ENCODE results near the gene MEGF6. TPM values are rescaled to one million over a fixed set of nuclear protein-coding genes. Genes with fewer than 3 reads are reported as not detected.

Gene MEGF6
- total RNA-seq, 4 donors from 2014 or later: 66.7 to 120 (median 74.5) TPM

DNA sequence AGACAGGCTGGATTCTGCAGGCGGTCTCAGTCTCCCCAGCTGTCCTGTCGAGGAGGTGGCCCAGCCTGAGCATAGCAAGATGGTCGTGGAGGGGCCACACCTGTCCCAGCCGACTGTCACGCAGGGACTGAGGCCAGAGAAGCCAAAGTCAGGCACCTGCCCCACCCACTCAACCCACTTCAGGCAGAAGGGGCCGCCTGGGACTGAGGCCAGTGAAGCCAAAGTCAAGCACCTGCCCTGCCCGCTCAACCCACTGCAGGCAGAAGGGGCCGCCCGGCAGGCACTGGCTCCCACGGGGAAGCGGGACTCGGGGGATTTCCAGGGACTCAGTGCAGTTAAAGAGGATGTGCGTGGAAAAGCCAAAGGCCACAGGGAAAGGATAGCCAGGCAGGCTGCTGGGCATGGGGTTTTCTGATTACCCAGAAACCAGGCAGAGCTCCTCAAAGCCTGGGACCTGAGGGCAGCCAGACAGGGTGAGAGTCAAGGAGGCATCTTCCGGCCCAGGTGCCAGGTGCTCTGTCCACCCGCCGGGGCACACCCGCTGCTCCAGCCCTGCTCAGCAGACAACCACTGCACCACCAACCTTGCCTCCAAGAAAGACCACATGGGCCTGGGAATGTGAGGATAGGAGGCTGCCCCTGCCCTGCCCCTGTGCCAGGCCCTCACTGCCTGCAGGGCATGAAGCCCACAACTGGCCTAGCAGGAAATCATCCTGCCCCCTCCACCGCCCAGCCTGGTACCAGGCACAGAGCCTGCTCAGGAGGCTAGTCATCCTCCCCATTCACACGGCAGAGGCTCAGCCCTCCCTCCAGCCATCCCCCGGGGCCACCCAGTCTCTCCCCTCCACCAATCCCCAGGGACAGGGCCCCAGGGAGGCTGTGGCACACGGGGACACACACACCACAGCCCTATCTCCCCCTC lies 41.0 kb downstream of the MEGF6 start:
- TF ChIP-seq, protein P1, sequence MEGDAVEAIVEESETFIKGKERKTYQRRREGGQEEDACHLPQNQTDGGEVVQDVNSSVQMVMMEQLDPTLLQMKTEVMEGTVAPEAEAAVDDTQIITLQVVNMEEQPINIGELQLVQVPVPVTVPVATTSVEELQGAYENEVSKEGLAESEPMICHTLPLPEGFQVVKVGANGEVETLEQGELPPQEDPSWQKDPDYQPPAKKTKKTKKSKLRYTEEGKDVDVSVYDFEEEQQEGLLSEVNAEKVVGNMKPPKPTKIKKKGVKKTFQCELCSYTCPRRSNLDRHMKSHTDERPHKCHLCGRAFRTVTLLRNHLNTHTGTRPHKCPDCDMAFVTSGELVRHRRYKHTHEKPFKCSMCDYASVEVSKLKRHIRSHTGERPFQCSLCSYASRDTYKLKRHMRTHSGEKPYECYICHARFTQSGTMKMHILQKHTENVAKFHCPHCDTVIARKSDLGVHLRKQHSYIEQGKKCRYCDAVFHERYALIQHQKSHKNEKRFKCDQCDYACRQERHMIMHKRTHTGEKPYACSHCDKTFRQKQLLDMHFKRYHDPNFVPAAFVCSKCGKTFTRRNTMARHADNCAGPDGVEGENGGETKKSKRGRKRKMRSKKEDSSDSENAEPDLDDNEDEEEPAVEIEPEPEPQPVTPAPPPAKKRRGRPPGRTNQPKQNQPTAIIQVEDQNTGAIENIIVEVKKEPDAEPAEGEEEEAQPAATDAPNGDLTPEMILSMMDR (IDR thresholded peaks at IDR 0.05): no peak
- TF ChIP-seq EP300 (IDR thresholded peaks at IDR 0.05) (no peak), POLR2A (IDR thresholded peaks at IDR 0.05) (no peak), POLR2AphosphoS5 (IDR thresholded peaks at IDR 0.05) (no peak)
- Histone ChIP-seq H3K9me3 (no peaks in the 10 kb centered on the region), H3K4me3 (no peak overlapping the region), H3K27me3 (no peaks in the 10 kb centered on the region), H3K36me3 (no peaks in the 10 kb centered on the region), H3K4me1 (no peaks in the 10 kb centered on the region), H3K27ac (no peak overlapping the region)
- no peak for DNase-seq (ENCODE audit: low spot score in 2 of 2)
- WGBS: 79% methylated on average over 11 of the region's 21 CpGs

DNA sequence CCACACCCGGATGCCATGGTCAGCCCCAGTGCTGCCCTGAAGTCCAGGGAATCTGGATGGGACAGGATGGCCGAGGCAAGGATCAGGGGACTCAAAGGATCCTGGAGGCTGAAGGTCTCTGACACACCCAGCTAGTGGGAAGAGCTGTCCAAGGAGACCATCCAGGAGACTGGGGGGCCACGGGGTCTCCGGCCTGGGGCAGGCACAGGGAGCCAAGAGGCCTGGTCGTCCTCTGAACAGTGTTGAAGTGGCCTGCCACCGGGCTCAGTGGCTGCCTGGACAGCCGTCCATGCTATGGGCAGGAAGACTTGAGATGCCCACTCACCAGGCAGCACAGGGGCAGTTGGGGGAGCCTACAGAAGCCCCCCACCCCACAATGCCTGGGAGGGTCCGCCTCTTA lies 41.9 kb downstream of the MEGF6 start:
- 100% methylated on average over 2 of the region's 8 CpGs for WGBS
- no peak for DNase-seq (ENCODE audit: low spot score in 2 of 2)
- H3K36me3 ChIP-seq: no peaks in the 10 kb centered on the region
- no peaks in the 10 kb centered on the region for H3K9me3 ChIP-seq
- no peaks in the 10 kb centered on the region for H3K27me3 ChIP-seq
- TF ChIP-seq POLR2AphosphoS5 (IDR thresholded peaks at IDR 0.05): no peak
- TF ChIP-seq POLR2A (IDR thresholded peaks at IDR 0.05): no peak
- H3K4me1 ChIP-seq: no peaks in the 10 kb centered on the region
- no peak overlapping the region for H3K27ac ChIP-seq
- H3K4me3 ChIP-seq: no peak overlapping the region

DNA sequence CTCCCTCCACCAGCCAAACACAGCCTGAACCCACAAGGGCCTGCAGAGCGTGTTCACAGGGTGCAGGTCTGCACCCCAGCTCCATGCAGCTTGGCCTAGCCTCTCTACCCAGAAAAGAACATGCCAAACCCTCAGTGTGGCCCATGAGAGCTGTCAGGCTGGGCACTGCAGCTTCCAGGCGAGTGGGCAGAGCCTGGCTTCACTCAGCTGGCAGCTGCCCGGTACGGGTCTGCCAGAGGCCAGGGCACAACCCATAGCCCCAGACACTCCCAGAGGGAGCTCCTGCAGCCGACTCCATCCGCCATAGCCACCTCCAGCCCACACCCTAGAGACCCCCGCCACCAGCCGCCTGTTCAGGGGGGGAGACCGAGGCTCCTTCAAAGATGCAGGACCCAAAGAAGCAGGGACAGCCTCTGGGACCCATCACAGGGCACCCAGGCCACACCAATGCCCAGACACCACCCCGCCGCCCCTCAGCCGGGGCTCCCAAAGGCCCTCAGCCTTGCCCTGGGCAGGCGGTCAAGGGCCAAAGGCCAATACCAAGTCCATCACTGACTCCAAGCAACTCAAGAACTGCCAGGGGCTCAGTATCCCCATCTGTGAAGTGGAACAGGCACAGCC lies 42.4 kb downstream of the MEGF6 start:
- 74% methylated on average over 7 of the region's 13 CpGs for WGBS
- DNase-seq (ENCODE audit: low spot score in 2 of 2): no peak
- Histone ChIP-seq H3K36me3 (no peaks in the 10 kb centered on the region), H3K9me3 (no peaks in the 10 kb centered on the region), H3K4me1 (no peaks in the 10 kb centered on the region), H3K4me3 (no peak overlapping the region), H3K27ac (no peak overlapping the region), H3K27me3 (peaks cover 3% of the 10 kb centered on the region)
- TF ChIP-seq EP300 (IDR thresholded peaks at IDR 0.05): no peak
- TF ChIP-seq, protein P1 (IDR thresholded peaks at IDR 0.05): no peak
- TF ChIP-seq POLR2AphosphoS5 (IDR thresholded peaks at IDR 0.05): no peak
- no peak for TF ChIP-seq POLR2A (IDR thresholded peaks at IDR 0.05)

DNA sequence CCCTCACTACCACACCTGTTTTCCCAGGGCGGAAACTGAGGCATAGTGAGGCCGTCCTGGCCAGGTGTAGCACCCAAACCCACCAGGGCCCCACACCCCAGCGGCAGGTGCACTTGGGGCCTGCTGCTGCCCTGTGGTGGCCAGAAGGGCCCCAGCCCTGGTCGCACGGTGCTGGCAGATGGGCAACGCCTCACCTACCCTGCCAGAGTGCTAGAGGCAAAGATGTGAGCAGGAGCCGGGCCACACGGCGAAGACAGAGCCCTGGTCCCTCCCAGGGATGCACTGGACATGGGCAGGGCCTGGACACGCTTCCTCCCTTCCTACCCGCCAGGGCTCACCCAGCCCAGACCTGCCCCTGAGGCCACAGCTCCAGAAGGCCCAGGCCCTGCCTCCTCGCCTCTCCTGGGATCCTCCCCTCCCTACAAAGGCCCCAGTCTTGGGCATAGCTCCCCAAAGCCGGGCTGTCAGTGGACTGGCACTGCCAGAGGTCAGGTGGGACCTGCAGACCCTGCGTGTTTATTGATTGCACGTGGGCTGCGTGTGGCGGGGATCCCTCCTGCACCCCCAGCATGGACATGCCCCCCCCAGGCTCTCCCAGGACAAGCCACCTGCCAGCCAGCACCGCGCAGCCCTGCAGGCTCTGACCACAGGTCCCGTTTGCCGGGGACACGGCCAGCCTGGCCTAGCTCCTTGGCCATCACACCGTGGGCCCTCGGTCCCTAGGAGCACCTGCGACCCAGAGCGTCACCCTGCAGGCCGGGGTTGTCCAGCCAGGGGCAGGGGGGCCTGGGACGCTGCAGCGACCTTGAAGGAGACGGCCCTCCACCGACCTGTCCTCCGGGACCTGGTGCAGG lies 44.1 kb downstream of the MEGF6 start:
- no peak overlapping the region for H3K4me3 ChIP-seq
- TF ChIP-seq POLR2A (IDR thresholded peaks at IDR 0.05): no peak
- TF ChIP-seq, protein P1 (IDR thresholded peaks at IDR 0.05): no peak
- TF ChIP-seq POLR2AphosphoS5 (IDR thresholded peaks at IDR 0.05): no peak
- WGBS: 89% methylated on average over 16 of the region's 32 CpGs

DNA sequence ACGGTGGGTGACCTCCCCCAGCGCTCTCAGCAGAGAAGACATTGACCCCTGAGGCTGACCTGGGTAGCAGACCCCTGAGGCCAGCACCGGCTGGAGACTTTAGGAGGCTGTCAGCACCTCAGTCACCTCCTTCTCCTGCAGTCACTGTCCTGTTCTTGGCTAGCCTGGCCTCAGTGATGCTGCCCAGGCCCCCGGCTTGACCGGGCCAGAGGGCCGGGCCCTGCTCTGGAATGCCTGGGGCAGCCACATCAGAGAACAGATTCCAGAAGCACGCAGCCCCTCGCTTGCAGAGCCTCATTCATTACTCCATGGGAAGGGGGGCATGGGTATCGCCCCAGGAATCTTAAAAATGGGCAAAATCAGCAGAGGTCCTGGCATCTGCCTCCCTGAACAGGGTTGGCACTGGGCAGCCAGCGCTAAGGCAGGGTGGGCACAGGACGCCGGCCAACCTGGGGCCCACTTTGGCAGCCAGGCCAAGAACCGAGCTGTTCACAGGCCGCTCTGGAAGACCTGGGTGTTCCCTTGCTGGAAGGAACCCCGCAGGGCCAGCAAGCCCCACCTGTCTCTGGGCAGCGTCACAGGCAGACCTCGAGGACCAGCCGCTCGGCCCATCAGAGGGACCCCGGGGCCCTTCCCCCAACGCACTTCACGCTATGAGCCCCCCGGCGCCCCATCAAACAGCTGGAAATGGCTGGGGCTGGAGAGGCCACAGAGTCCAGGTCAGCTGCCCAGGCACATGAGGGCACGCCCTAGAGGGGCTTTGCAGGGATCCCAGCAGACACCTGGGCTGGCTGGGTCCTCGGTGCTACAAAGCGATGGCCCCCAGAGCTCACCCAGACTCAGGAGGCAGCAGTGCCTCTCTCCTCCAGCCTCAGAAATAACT lies 45.1 kb downstream of the MEGF6 start:
- H3K4me3 ChIP-seq: no peak overlapping the region

More for the DNA sequence above, 44.1 kb downstream of the MEGF6 start:
- Histone ChIP-seq H3K9me3 (no peaks in the 10 kb centered on the region), H3K27ac (no peak overlapping the region), H3K4me1 (no peaks in the 10 kb centered on the region), H3K36me3 (no peaks in the 10 kb centered on the region), H3K27me3 (peaks cover 3% of the 10 kb centered on the region)
- no peak for DNase-seq (ENCODE audit: low spot score in 2 of 2)

More for the DNA sequence above, 45.1 kb downstream of the MEGF6 start:
- no peaks in the 10 kb centered on the region for H3K9me3 ChIP-seq
- no peak overlapping the region for H3K27ac ChIP-seq
- 78% methylated on average over 7 of the region's 27 CpGs for WGBS
- TF ChIP-seq POLR2A (IDR thresholded peaks at IDR 0.05): no peak
- TF ChIP-seq, protein P1 (IDR thresholded peaks at IDR 0.05): no peak
- TF ChIP-seq EP300 (IDR thresholded peaks at IDR 0.05): no peak
- no peak for TF ChIP-seq POLR2AphosphoS5 (IDR thresholded peaks at IDR 0.05)
- no peak for DNase-seq (ENCODE audit: low spot score in 2 of 2)
- H3K36me3 ChIP-seq: no peaks in the 10 kb centered on the region
- H3K4me1 ChIP-seq: peaks cover 5% of the 10 kb centered on the region
- H3K27me3 ChIP-seq: peaks cover 3% of the 10 kb centered on the region

Measured in suprapubic skin (tissue), 4 donors.